Ishikawa (cell line): ENCODE data around the gene TOMM7.

Experiments
- CEBPB ChIP-seq: IDR thresholded peaks from 2 replicates; pipeline ENCODE4 v1.6.1; 2012
- EGR1 ChIP-seq: IDR thresholded peaks from 2 replicates; pipeline ENCODE4 v1.6.1; 2012
- EP300 ChIP-seq: IDR thresholded peaks from 2 replicates; pipeline ENCODE4 v1.6.1; 2012; ENCODE audit warnings: borderline replicate concordance
- NFIC ChIP-seq: IDR thresholded peaks from 2 replicates; pipeline ENCODE4 v1.6.1; 2012
- RAD21 ChIP-seq: IDR thresholded peaks from 2 replicates; pipeline ENCODE4 v1.6.1; 2012; ENCODE audit warnings: low read depth
- TAF1 ChIP-seq: IDR thresholded peaks from 2 replicates; pipeline ENCODE4 v1.6.1; 2012; ENCODE audit warnings: low read depth, mild to moderate bottlenecking
- TEAD4 ChIP-seq: IDR thresholded peaks from 2 replicates; pipeline ENCODE4 v1.6.1; 2012
- TF ChIP-seq, protein P1 (sequence below): IDR thresholded peaks from 2 replicates; pipeline ENCODE4 v1.6.1; 2012
- TF ChIP-seq, protein P2 (sequence below): IDR thresholded peaks from 2 replicates; pipeline ENCODE4 v1.6.1; 2012; ENCODE audit warnings: low read depth, mild to moderate bottlenecking
- TF ChIP-seq, protein P3 (sequence below): IDR thresholded peaks from 2 replicates; pipeline ENCODE4 v1.6.1; 2012

DNA sequence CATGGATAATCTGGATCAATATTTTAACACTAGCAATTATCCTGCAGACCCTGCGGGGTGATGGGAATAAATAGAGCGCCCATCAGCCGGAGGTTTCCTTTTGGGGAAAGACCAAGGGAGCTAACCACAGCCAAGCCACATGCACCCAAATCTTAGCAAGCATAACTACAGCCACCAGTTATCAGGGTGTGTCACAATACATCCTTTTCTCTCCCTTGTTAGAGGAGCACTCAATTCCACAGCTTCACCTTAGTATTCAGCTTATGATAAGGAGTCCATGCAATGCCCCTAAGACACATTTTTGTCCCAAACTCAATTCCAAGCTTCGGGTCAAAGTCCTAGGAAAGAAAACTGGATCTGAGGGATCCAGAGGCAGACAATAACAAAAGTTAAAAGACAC, 15.9 kb downstream of the TOMM7 start:
- TF ChIP-seq TEAD4 (no peak), NFIC (no peak), TAF1 (no peak), EP300 (no peak), RAD21 (no peak), EGR1 (no peak), CEBPB (no peak)
- TF ChIP-seq, protein P1, sequence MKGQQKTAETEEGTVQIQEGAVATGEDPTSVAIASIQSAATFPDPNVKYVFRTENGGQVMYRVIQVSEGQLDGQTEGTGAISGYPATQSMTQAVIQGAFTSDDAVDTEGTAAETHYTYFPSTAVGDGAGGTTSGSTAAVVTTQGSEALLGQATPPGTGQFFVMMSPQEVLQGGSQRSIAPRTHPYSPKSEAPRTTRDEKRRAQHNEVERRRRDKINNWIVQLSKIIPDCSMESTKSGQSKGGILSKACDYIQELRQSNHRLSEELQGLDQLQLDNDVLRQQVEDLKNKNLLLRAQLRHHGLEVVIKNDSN = no peak
- TF ChIP-seq, protein P2, sequence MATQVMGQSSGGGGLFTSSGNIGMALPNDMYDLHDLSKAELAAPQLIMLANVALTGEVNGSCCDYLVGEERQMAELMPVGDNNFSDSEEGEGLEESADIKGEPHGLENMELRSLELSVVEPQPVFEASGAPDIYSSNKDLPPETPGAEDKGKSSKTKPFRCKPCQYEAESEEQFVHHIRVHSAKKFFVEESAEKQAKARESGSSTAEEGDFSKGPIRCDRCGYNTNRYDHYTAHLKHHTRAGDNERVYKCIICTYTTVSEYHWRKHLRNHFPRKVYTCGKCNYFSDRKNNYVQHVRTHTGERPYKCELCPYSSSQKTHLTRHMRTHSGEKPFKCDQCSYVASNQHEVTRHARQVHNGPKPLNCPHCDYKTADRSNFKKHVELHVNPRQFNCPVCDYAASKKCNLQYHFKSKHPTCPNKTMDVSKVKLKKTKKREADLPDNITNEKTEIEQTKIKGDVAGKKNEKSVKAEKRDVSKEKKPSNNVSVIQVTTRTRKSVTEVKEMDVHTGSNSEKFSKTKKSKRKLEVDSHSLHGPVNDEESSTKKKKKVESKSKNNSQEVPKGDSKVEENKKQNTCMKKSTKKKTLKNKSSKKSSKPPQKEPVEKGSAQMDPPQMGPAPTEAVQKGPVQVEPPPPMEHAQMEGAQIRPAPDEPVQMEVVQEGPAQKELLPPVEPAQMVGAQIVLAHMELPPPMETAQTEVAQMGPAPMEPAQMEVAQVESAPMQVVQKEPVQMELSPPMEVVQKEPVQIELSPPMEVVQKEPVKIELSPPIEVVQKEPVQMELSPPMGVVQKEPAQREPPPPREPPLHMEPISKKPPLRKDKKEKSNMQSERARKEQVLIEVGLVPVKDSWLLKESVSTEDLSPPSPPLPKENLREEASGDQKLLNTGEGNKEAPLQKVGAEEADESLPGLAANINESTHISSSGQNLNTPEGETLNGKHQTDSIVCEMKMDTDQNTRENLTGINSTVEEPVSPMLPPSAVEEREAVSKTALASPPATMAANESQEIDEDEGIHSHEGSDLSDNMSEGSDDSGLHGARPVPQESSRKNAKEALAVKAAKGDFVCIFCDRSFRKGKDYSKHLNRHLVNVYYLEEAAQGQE = no peak
- TF ChIP-seq, protein P3, sequence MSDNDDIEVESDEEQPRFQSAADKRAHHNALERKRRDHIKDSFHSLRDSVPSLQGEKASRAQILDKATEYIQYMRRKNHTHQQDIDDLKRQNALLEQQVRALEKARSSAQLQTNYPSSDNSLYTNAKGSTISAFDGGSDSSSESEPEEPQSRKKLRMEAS = no peak
